MM.1S (cell line): Measurements from ENCODE around the gene FARSA.

ENCODE experiments used
- EZH2 ChIP-seq: fragments of 300-600 bp; sonication (generic); optimal IDR thresholded peaks from 2 replicates; pipeline ENCODE3; 2017; ENCODE audit warnings: low read depth, mild to moderate bottlenecking, antibody characterized with exemption, low read length, mixed read lengths
- EZH2phosphoT487 ChIP-seq: fragments of 300-600 bp; sonication (generic); IDR thresholded peaks from 2 replicates; pipeline ENCODE4 v1.6.1; 2018; ENCODE audit warnings: antibody characterized with exemption, low read length
- TF ChIP-seq, protein P1 (sequence below): fragments of 300-600 bp; sonication (generic); IDR thresholded peaks from 2 replicates; pipeline ENCODE4 v1.5.1; 2016; ENCODE audit warnings: antibody characterized with exemption, low read length, mixed read lengths

DNA sequence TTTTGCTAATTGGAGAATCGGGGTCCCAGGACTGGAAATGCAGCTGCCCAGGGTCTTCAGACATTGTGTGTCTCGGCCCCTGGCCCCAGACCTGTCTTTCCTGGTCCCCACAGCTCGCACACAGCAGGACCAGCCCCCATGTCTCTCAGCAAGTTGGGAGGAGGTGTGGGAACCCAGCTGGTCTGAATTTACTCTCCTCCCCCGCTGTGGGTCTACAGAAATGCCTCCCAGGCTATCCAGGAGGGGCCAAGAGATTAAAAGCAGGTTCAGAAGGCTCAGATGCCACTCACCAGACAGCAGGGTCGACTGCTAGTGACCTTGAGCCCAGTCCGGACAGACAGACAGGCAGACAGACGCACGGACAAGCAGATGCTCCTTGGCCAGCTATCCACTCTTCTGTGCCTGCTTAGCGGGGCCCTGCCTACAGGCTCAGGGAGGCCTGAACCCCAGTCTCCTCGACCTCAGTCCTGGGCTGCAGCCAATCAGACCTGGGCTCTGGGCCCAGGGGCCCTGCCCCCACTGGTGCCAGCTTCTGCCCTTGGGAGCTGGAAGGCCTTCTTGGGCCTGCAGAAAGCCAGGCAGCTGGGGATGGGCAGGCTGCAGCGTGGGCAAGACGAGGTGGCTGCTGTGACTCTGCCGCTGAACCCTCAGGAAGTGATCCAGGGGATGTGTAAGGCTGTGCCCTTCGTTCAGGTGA is 35.9 kb upstream of the FARSA start, which contains the start of gene DAND5:
- TF ChIP-seq, protein P1, sequence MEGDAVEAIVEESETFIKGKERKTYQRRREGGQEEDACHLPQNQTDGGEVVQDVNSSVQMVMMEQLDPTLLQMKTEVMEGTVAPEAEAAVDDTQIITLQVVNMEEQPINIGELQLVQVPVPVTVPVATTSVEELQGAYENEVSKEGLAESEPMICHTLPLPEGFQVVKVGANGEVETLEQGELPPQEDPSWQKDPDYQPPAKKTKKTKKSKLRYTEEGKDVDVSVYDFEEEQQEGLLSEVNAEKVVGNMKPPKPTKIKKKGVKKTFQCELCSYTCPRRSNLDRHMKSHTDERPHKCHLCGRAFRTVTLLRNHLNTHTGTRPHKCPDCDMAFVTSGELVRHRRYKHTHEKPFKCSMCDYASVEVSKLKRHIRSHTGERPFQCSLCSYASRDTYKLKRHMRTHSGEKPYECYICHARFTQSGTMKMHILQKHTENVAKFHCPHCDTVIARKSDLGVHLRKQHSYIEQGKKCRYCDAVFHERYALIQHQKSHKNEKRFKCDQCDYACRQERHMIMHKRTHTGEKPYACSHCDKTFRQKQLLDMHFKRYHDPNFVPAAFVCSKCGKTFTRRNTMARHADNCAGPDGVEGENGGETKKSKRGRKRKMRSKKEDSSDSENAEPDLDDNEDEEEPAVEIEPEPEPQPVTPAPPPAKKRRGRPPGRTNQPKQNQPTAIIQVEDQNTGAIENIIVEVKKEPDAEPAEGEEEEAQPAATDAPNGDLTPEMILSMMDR = no peak
- TF ChIP-seq EZH2phosphoT487 (no peak), EZH2 (no peak)
